Smooth muscle cell of the brain vasculature (primary cell): ENCODE data around the gene SLC37A1.

ENCODE experiments used
- DNase-seq: peaks from one replicate; pipeline ENCODE4 v3.0.0-alpha.2; 2012; ENCODE audit warnings: low read depth, low spot score

The SLC37A1 gene

GRCh38 chr21:42526379-42526727 lies 12.7 kb downstream of the SLC37A1 start:
- DNase-seq: no peak

GRCh38 chr21:42527127-42527488 lies 13.5 kb downstream of the SLC37A1 start:
- no peak for DNase-seq

GRCh38 chr21:42527489-42528158 lies 14.0 kb downstream of the SLC37A1 start:
- no peak for DNase-seq

GRCh38 chr21:42530167-42530518 lies 16.5 kb downstream of the SLC37A1 start:
- no peak for DNase-seq

GRCh38 chr21:42531771-42532170 lies 18.1 kb downstream of the SLC37A1 start:
- DNase-seq: no peak

- DNase-seq: no peak
These were observed 19.0 kb downstream of the SLC37A1 start for GRCh38 chr21:42532466-42533181.

- no peak for DNase-seq
These were observed 19.8 kb downstream of the SLC37A1 start for GRCh38 chr21:42533306-42533962.

- no peak for DNase-seq
These were observed 20.3 kb downstream of the SLC37A1 start for GRCh38 chr21:42533963-42534355.

GRCh38 chr21:42534421-42535378 lies 21.0 kb downstream of the SLC37A1 start:
- DNase-seq: no peak

GRCh38 chr21:42535602-42536171 lies 22.0 kb downstream of the SLC37A1 start:
- no peak for DNase-seq

- no peak for DNase-seq
These were observed 22.9 kb downstream of the SLC37A1 start for GRCh38 chr21:42536601-42537000.

GRCh38 chr21:42537106-42537742 lies 23.6 kb downstream of the SLC37A1 start:
- no peak for DNase-seq

- DNase-seq: no peak
These were observed 25.0 kb downstream of the SLC37A1 start for GRCh38 chr21:42538479-42539275.

- no peak for DNase-seq
These were observed 25.7 kb downstream of the SLC37A1 start for GRCh38 chr21:42539342-42539741.

GRCh38 chr21:42539931-42540343 lies 26.3 kb downstream of the SLC37A1 start:
- DNase-seq: no peak

- DNase-seq: no peak
These were observed 26.7 kb downstream of the SLC37A1 start for GRCh38 chr21:42540396-42540795.

GRCh38 chr21:42541174-42541573 lies 27.5 kb downstream of the SLC37A1 start:
- DNase-seq: no peak

GRCh38 chr21:42541618-42542017 lies 28.0 kb downstream of the SLC37A1 start:
- no peak for DNase-seq

GRCh38 chr21:42542196-42542595 lies 28.5 kb downstream of the SLC37A1 start:
- no peak for DNase-seq

- DNase-seq: no peak
These were observed 28.9 kb downstream of the SLC37A1 start for GRCh38 chr21:42542596-42542995.
